NB4 (cell line): Measurements from ENCODE around the gene ZNF326.
"Not testable (repeated sequence)": the region's sequence is repeated elsewhere in the genome, so short reads cannot be mapped to it uniquely, and the experiment has no call there.

Experiments
- DNase-seq: peaks from one replicate; pipeline ENCODE4 v3.0.0; 2010; ENCODE audit warnings: low read depth
- H3K4me3 ChIP-seq: one replicate; pipeline ENCODE4 v1.5.1; 2011; ENCODE audit warnings: mild to moderate bottlenecking, low read depth, low read length, moderate library complexity
- CTCF ChIP-seq: IDR thresholded peaks from one replicate; pipeline ENCODE4 v1.5.1; 2012; ENCODE audit warnings: low read depth, low read length
- MAX ChIP-seq: IDR thresholded peaks from 2 replicates; pipeline ENCODE4 v1.6.1; 2011; ENCODE audit warnings: low read depth, low read length
- MYC ChIP-seq: IDR thresholded peaks from 2 replicates; pipeline ENCODE4 v1.6.1; 2011; ENCODE audit warnings: low read depth, low read length
- POLR2A ChIP-seq: IDR thresholded peaks from 2 replicates; pipeline ENCODE4 v1.6.1; 2011; ENCODE audit warnings: mild to moderate bottlenecking; ENCODE audit not compliant: insufficient read length; ENCODE audit errors: extremely low read depth

ZNF326 gene

GRCh38 chr1:90045853-90046563 lies 51.1 kb downstream of the ZNF326 start:
- no peak for TF ChIP-seq POLR2A
- peak; percentile 67 for TF ChIP-seq CTCF
- DNase-seq, result peak; percentile 49

GRCh38 chr1:90046635-90047034 lies 51.7 kb downstream of the ZNF326 start:
- DNase-seq, result no peak
- H3K4me3 ChIP-seq, result no peak overlapping the region
- TF ChIP-seq POLR2A, result no peak
- TF ChIP-seq CTCF, result no peak
- no peak for TF ChIP-seq MAX
- no peak for TF ChIP-seq MYC

More at GRCh38 chr1:90045853-90046563, 51.1 kb downstream of the ZNF326 start:
- no peak overlapping the region for H3K4me3 ChIP-seq

GRCh38 chr1:90048043-90048442 lies 53.1 kb downstream of the ZNF326 start:
- no peak for DNase-seq
- no peak overlapping the region for H3K4me3 ChIP-seq

GRCh38 chr1:90062700-90063643 lies 68.1 kb downstream of the ZNF326 start:
- H3K4me3 ChIP-seq, DNase-seq: not testable (repeated sequence)

More at GRCh38 chr1:90048043-90048442, 53.1 kb downstream of the ZNF326 start:
- TF ChIP-seq MAX, result no peak
- TF ChIP-seq POLR2A, result no peak
- no peak for TF ChIP-seq MYC
- TF ChIP-seq CTCF, result no peak

GRCh38 chr1:90064109-90064508 lies 69.2 kb downstream of the ZNF326 start:
- H3K4me3 ChIP-seq, DNase-seq: not testable (repeated sequence)

- TF ChIP-seq CTCF (no peak), MYC (no peak), MAX (no peak), POLR2A (no peak)
- DNase-seq, result no peak
- no peak overlapping the region for H3K4me3 ChIP-seq
Observed at GRCh38 chr1:90067194-90067931, 72.5 kb downstream of the ZNF326 start.
